MV-4-11 (cell line): Measurements from ENCODE around the gene POLR3F.
A peak's percentile ranks its signal among the peaks of the same experiment; 100 is the strongest.
"Not testable (repeated sequence)": the region's sequence is repeated elsewhere in the genome, so short reads cannot be mapped to it uniquely, and the experiment has no call there.

ENCODE experiments used
- DNase-seq: peaks from one replicate; lab custom pipeline; 2025; lab: John Stamatoyannopoulos, UW

POLR3F gene

GRCh38 chr20:18504479-18505060 lies 37.4 kb downstream of the POLR3F start:
- no peak for DNase-seq

- no peak for DNase-seq
These were observed 39.6 kb downstream of the POLR3F start for GRCh38 chr20:18506744-18507143.

DNA sequence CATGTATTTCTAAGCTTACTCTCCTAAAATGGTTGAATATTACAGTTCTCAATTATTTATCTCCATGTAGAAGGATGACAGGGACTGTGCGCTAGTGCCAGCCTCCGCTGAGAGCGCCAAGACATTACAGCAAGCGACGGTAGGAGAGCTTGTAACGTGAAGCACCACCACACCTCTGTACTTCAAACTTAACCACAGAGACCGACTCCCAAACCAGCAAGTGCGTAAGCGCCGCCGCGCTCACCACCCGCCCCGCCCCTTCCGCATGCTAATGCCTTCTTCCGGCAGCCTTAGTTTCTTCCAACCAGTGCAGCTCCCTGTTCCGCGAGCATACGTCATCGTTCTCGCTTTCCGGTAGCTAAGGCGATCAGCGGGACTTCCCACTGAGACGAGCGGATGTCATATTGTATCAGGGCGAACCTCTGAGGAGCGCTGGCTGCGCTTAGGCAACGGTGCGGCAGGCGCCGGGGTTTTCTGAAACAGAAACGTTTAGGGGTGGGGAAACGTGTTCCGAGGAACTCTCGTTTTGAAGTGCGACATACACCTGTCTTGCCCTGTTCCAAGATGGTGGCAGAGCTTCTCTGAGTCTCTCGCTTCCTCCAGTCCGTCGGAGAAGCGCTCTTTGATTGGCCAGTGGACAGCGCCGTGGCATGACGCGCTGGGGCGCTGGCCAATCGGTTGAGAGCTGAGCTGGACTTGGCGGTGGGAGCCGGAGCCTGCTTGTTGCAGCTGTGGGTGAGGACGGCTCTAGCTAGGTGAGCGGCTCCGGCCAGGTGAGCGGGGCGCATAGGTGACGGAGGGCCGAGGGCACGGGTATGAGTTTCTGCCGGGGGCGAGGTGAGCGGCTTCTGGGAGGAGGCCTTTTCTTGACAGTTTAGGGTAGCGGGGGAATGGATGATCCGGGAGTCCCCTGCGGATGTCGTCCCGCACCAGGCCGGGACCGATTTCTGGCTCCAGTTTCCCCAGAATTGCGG lies 40.3 kb downstream of the POLR3F start, which contains the start of gene SEC23B:
TSS of gene SEC23B (plus strand) at position 723 of the 974 bp plus-strand sequence. CDS start 2,896 bp downstream, outside the sequence.
- peak; percentile 96 for DNase-seq

DNA sequence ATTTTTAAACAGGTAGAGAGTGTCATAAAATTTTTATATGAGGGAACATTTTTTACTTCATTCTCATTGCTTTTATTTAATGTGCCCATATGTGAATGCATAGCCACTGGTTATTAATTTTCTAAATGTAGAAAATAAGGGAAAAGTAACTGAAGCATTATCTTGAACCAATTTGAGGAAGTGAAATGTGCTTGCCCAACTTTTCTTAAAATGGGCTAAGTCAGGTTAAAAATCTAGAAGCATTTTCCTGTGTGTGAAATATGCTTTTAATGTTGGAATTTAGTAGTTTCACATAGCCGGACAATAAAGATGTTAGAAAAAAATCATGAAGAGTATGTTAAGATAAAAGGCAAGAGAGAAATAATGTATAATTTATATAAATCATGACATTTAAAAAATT lies 44.4 kb downstream of the POLR3F start:
- DNase-seq = peak; percentile 73

- DNase-seq = peak; percentile 84
These were observed 46.0 kb downstream of the POLR3F start for GRCh38 chr20:18513208-18513607.

GRCh38 chr20:18514127-18514526 lies 46.9 kb downstream of the POLR3F start:
- DNase-seq = no peak

GRCh38 chr20:18515973-18516372 lies 48.8 kb downstream of the POLR3F start:
- no peak for DNase-seq

DNA sequence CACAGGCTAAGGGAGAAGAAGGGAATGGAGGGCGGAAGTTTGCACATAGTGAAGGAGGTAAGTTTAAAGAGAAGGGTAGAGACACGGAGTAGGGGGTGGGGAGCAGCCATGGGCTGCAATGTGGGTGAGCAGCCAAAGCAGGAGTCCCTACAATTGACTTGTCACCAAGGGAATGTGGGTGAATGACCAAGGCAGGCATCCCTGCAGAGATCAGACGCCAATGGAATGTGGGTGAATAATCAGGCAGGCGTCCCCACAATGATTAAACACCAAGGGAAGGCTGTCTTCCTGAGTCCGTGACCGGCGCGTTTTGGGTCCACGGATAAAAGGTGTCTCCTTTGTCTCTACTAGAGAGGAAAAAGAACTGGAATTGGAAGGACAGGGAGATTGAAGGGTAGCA lies 54.9 kb downstream of the POLR3F start:
- not testable (repeated sequence) for DNase-seq

DNA sequence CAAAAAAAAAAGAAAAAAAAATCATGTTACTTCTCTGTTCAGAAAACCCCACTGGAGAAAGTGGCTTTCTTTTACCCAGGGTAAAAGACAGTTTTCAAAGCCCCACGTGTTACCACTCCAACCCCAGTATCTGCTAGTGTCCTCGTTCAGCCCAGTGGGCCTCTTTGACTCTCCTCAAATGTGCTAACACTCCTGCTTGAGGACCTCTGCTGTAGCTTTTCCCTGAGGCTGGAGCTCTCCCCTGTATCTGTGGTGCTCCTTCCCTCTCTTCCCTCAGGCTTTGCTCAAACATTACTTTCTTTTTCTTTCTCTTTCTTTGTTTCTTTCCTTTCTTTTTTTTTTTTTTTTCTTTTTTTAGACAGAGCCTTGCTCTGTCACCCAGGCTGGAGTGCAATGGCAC lies 55.9 kb downstream of the POLR3F start:
- no peak for DNase-seq

GRCh38 chr20:18524646-18525045 lies 57.5 kb downstream of the POLR3F start:
- no peak for DNase-seq

DNA sequence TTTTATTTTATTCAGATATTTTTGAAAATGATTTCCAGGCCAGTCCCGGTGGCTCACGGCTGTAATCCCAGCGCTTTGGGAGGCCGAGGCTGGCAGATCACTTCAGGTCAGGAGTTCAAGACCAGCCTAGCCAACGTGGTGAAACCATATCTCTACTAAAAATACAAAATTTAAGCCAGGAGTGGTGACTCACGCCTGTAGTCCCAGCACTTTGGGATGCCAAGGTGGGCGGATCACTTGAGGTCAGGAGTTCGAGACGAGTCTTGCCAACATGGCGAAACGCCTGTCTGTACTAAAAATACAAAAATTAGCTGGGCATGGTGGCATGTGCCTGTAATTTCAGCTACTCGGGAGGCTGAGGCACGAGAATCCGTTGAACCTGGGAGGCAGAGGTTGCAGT lies 59.6 kb downstream of the POLR3F start:
- DNase-seq = not testable (repeated sequence)

GRCh38 chr20:18527339-18527738 lies 60.1 kb downstream of the POLR3F start:
- no peak for DNase-seq

DNA sequence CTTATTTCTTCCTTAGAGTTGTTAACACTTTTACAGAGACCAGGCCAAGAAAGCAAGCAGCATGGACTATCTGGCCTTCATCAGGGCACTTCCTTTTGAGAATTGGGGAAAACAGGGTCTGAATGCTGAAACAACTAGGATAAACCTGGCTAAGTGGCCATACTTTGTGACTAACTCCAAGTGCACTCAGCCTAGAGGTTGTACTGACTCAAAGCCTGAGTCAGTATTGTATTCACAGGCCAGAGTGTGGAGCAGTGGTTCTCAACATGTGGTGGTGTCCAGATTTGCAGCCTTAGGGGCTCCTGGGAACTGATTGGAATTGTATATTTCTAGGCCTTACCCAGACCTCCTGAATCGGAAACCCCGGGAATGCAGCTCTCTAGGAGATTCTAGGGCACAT lies 60.6 kb downstream of the POLR3F start:
- DNase-seq = no peak

- DNase-seq = no peak
These were observed 61.9 kb downstream of the POLR3F start for GRCh38 chr20:18529041-18529440.

- no peak for DNase-seq
These were observed 65.4 kb downstream of the POLR3F start for GRCh38 chr20:18532626-18533025.

GRCh38 chr20:18533491-18533890 lies 66.3 kb downstream of the POLR3F start:
- no peak for DNase-seq

- no peak for DNase-seq
These were observed 66.9 kb downstream of the POLR3F start for GRCh38 chr20:18533978-18534644.
